OCI-LY3 (cell line): ENCODE results near the gene SDK1.
"Not testable (repeated sequence)": the region's sequence is repeated elsewhere in the genome, so short reads cannot be mapped to it uniquely, and the experiment has no call there.

Experiments used
- CTCF ChIP-seq: fragments of 200-600, 300-600 bp; sonication (generic); IDR thresholded peaks from 2 replicates; pipeline ENCODE4 v1.5.1; 2014; ENCODE audit warnings: antibody characterized with exemption, low read length, low read depth
- EZH2phosphoT487 ChIP-seq: fragments of 200-600 bp; shearing (Covaris generic); IDR thresholded peaks from 2 replicates; pipeline ENCODE4 v1.6.1; 2018; ENCODE audit warnings: antibody characterized with exemption, mixed run types, low read depth

- TF ChIP-seq CTCF, EZH2phosphoT487: not testable (repeated sequence)
Observed at GRCh38 chr7:3963768-3964167, 662.7 kb downstream of the SDK1 start.
